Measurements from ENCODE around the gene RMP24.

Gene RMP24

DNA sequence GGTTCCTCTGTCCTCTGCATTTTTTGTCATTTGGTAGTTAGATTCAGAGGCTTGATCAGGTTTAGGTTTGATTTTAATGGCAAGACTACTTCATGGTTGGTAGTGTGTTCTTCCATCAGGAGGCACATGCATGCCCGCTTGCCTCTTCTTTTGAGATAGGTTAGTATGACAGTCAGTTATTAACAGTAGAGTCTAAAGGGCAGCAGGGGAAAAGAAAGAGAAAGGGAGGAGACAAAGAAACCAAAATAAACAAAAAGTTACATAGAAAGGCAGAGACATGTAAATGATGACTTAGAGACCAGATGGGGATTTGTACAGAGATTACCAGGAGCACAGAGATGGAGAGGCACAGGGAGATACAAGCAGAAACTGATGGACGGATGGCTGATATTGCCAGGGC, 10.2 kb upstream of the RMP24 start:
- H3K27ac ChIP-seq (ENCODE audit: low read depth): no peak overlapping the region
- H3K4me1 ChIP-seq (ENCODE audit: insufficient read depth): no peaks in the 10 kb centered on the region
- Mint-ChIP-seq H3K36me3 (ENCODE audit: low read depth) (peaks cover 15% of the 10 kb centered on the region), H3K4me1 (no peaks in the 10 kb centered on the region), H3K27me3 (ENCODE audit: insufficient read depth, low read depth, poor library complexity) (peaks cover 4% of the 10 kb centered on the region), H3K9me3 (peaks cover 24% of the 10 kb centered on the region), H3K27ac (no peak overlapping the region), H3K4me3 (no peak overlapping the region)
- no peaks in the 10 kb centered on the region for H4K20me1 ChIP-seq (replicated peaks; ENCODE audit: insufficient read depth)
- TF ChIP-seq, protein P1, sequence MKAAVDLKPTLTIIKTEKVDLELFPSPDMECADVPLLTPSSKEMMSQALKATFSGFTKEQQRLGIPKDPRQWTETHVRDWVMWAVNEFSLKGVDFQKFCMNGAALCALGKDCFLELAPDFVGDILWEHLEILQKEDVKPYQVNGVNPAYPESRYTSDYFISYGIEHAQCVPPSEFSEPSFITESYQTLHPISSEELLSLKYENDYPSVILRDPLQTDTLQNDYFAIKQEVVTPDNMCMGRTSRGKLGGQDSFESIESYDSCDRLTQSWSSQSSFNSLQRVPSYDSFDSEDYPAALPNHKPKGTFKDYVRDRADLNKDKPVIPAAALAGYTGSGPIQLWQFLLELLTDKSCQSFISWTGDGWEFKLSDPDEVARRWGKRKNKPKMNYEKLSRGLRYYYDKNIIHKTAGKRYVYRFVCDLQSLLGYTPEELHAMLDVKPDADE (IDR thresholded peaks at IDR 0.05): no peak
- TF ChIP-seq ZNF331 (CRISPR knock-in tag; IDR thresholded peaks at IDR 0.05; ENCODE audit: low read depth) (no peak), ZNF114 (CRISPR knock-in tag; IDR thresholded peaks at IDR 0.05) (no peak), STAT1 (IDR thresholded peaks at IDR 0.05; ENCODE audit: unreplicated experiment) (no peak), JUNB (IDR thresholded peaks at IDR 0.05; ENCODE audit: unreplicated experiment) (no peak), REST (IDR thresholded peaks at IDR 0.05; ENCODE audit: unreplicated experiment) (no peak), POLR2AphosphoS5 (IDR thresholded peaks at IDR 0.05; ENCODE audit: low read depth) (no peak), EZH2 (IDR thresholded peaks at IDR 0.05; ENCODE audit: low read depth, unreplicated experiment) (no peak), ZNF462 (CRISPR knock-in tag; IDR thresholded peaks at IDR 0.05) (no peak), EZH2phosphoT487 (IDR thresholded peaks at IDR 0.05; ENCODE audit: unreplicated experiment) (no peak), CREB1 (CRISPR knock-in tag; IDR thresholded peaks at IDR 0.05; ENCODE audit: low read depth) (no peak), CTCF (conservative IDR thresholded peaks at IDR 0.05; ENCODE audit: low read depth in 2 of 2) (no peak), NANOG (IDR thresholded peaks at IDR 0.05; ENCODE audit: borderline replicate concordance) (no peak)
- H3K79me2 ChIP-seq (replicated peaks; ENCODE audit: insufficient read depth): no peaks in the 10 kb centered on the region
- no peak for ATAC-seq
- no peaks in the 10 kb centered on the region for H3K27me3 ChIP-seq (ENCODE audit: insufficient read depth)
- no peak overlapping the region for H2AFZ ChIP-seq
- no peaks in the 10 kb centered on the region for H3K36me3 ChIP-seq (ENCODE audit: insufficient read depth)
- no peak overlapping the region for H3K4me3 ChIP-seq
- no peaks in the 10 kb centered on the region; the same call in 1 of the 2 replicates for H3K9me2 ChIP-seq (ENCODE audit: insufficient read depth)
- H3F3A ChIP-seq (replicated peaks; ENCODE audit: low read depth): no peaks in the 10 kb centered on the region
- no peak for DNase-seq (ENCODE audit: low spot score)
- no peak overlapping the region for H3K4me2 ChIP-seq

Data from GM23338 (cell line).